NCI-H1436 treated with DMSO at 0.1 percent for 48 hours (cell line): ENCODE measurements around the gene STARD5.

ENCODE experiments used
- DNase-seq: peaks from one replicate; lab custom pipeline; 2025; lab: John Stamatoyannopoulos, UW

Gene STARD5

GRCh38 chr15:81292523-81293001 lies 31.4 kb downstream of the STARD5 start:
- DNase-seq = no peak

DNA sequence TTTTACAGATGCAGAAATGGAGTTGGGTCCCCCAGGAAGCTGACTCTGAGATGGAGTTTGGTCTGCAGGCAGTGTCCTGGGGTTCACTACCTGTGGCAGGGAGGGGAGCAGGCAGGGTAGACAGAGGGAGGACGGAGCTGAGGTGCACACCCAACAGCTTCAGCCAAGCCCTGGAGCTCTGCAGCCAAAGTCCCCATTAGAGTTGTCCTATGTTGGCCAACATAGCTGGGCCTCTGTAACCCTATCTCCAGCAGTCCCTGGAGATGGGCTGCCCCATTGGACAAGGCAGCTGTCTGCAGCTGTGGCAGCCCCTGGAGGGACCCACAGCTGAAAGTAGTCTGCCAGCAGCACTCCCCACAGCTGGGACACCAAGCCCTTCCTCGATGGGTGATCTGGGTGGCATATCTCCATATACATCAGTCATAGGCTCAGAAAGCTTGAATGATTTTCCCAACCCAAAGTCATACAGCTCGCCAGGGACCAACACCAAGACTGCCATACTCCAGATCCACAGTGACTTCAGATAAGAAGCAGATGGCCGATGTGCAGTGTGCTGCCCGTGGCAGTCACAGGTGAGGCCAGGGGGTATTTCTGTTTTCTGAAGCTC lies 31.9 kb downstream of the STARD5 start:
- no peak for DNase-seq

DNA sequence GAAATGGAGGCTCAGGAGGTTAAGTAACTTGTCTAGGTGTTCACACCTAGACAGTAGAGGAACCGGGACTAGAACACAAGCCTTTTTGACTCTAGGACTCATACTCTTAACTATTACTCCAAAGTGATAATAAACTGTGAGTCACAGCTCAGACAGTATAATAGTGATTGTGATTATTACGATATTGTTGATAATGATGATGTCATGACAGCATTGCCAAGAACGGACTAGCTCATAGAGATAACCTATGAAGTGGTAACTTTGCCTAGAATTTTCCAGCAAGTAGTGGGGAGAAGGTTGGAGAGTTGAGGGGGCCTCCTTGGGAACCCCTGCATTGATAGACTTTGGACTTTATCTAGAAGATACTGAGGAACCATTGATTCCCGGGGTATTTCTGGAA lies 34.0 kb downstream of the STARD5 start:
- DNase-seq = no peak

DNA sequence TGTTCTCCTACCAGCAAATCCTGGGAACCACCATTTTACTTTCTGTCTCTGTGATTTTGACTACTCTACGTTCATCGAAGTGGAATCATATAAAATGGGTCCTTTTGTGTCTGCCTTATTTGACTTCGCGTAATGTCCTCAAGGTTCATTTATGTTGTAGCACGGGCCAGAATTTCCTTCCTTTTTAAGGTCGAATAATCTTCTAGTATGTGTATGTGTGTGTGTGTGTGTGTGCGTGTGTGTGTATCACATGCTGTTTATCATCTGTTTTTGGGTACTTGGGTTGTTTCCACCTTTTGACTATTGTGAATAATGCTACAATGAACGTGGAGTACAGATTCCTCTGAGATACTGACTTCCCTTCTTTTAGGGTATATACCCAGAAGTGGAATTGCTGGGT lies 35.3 kb downstream of the STARD5 start:
- DNase-seq = no peak

DNA sequence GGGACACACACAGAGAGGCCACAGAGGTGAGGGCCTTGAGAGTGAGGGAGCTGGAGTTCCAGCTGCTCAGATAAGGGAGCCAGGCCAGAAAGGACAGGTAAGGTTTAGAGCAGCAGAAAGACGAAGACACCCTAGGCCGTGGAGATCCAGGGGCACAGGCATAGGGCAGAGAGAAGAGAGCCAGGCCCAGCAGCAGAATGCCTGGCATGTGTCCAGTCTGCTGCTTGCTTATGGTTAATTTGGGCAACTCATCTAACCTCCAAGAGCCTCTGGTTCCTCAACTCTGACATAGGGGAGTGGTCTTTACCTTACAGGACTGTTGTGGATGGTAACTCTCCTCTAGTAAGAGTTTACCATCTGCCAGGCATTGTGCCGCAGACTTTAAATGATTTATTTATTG lies 35.9 kb downstream of the STARD5 start:
- DNase-seq = no peak

DNA sequence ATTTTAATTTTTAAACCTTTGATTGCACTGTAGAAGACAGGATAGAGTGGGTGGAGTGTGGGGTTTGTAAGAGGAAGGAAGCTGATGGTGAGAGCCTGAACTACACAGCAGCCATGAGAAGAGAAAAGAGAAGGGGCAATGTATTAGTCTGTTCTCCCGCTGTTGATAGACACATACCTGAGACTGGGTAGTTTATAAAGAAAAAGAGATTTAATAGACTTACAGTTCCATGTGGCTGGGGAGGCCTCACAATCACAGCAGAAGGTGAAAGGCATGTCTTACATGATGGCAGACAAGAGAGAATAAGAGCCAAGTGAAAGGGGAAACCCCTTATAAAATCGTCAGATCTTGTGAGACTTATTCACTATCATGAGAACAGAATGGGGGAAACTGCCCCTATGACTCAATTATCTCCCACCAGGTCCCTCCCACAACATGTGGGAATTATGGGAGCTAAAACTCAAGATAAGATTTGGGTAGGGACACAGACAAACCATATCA lies 37.3 kb downstream of the STARD5 start:
- no peak for DNase-seq

DNA sequence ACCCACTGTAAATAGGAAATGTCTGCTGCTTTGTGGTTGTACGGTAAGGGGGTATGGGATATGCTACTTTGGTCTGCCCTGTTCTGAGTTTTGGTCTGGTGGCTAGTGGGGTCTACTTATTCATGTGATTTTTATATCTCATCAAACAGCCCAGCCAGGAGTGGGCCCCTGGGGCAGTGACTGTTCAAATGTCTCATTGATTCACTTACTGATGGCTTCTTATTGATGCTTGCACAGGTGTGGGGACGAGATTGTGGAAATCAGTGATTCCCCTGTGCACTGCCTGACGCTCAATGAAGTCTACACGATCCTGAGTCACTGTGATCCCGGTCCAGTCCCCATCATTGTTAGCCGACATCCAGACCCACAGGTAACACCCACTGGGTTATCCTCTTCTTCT lies 38.5 kb downstream of the STARD5 start:
- DNase-seq = no peak

GRCh38 chr15:81284256-81285031 lies 39.5 kb downstream of the STARD5 start:
- no peak for DNase-seq

- no peak for DNase-seq
Observed at GRCh38 chr15:81282911-81283310, 41.0 kb downstream of the STARD5 start.

- no peak for DNase-seq
Observed at GRCh38 chr15:81282606-81282895, 41.4 kb downstream of the STARD5 start.

DNA sequence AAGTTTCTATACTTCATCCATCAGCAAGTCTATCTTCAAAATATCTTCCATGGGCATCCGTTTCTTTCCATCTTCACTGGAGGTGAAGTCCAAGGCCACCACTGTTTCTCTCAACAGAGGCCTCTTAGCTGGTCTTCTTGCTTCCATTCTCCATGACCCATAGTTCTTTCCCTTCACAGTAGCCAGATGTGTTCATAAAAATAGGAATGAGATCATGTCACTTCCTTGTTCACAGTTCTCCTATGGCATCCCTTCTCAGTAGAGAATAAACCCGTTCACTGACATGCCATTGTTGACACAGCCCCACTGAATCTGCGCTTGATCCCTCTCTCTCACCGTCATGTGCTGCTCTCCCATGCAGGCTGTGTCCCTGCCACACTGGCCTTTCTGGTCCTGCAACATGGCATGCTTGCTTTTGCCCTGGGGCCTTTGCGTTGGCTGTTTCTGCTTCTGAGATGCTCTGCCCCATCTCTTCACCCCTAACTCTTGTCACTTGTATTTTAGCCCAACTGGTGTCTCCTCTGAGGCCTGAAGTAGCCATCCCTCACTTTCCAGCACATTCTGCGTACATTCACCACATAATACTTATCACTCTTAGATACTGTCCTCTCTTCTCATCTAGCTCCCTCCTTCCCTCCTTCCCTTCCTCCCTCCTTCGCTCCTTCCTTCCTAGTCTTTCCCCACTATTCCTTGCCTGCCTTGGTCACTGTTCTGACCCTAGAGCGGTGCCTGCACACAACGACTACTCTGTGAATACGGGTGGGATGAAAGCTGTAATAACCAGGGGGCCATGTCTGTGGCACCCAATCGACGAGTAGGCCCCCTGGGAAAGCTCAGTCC lies 42.0 kb downstream of the STARD5 start:
- DNase-seq = no peak

GRCh38 chr15:81281456-81281735 lies 42.5 kb downstream of the STARD5 start:
- DNase-seq = no peak

DNA sequence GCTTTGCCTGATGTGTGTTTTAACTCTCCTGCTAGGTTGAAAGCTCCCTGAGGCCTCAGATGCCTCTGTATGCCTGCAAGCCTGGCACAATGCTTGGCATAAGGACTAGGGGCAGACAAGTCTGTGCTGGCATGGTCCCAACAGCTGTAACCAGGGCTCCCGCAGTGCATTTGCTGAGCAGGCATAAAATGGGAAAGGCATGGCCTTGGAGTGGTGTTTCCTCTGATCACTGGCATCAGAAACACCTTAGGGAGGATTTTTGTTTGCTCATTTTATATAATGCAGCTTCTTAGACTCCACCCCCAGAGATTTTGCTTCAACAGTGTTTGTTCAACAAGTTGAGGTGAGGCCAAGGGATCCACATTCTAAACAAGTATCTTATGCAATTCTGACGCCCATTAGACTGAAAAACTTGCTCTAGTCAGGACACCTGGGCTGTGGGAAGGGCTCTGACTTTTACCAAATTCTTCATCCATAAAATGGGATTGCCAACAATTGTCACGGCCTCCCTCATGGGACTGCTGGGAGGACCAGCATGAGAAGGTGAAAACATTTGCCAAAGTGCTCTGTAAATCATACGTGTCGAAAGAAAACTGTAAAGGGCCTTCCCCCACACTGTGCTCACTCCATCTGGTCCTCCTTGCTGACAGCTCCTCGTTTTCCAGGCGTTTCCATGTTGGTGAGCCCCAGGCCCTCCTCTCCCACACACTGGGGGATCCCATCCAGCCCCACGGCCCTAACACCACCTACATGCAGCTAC lies 43.1 kb downstream of the STARD5 start:
- DNase-seq = no peak

GRCh38 chr15:81279621-81280485 lies 44.1 kb downstream of the STARD5 start:
- DNase-seq = no peak

DNA sequence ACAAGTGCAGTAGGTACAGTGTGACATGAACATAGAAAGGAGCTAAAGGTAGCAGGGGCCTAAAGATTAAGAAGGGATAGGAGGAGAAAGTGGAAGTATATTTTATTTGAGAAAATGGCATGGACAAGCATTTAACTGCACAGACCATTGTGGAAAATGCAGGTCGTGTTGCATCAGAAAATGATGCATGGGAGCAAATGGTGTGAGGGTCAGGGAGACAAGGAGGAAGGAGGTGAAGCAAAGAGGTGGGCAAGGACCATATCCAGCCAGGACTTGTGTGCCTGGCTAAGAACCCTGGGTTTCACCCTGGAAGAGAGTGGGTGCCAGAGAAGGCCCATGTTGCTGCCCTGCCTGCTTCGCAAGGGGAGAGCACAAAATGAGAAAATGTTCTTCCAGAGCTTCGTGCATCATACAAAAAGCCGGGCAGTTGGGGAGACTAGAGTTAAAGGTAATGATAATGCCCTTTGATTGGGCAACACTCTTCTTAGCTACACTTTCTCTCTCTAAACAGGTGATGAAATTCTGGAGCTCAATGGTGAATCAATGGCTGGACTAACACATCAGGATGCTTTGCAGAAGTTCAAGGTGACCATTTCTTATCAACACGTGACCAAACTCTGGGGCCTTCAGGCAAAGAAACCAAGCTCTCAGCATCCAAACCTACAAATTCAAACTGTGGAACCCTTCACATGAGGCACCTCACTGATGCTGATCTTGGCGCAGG lies 45.5 kb downstream of the STARD5 start:
- no peak for DNase-seq

GRCh38 chr15:81277851-81278250 lies 46.1 kb downstream of the STARD5 start:
- no peak for DNase-seq

DNA sequence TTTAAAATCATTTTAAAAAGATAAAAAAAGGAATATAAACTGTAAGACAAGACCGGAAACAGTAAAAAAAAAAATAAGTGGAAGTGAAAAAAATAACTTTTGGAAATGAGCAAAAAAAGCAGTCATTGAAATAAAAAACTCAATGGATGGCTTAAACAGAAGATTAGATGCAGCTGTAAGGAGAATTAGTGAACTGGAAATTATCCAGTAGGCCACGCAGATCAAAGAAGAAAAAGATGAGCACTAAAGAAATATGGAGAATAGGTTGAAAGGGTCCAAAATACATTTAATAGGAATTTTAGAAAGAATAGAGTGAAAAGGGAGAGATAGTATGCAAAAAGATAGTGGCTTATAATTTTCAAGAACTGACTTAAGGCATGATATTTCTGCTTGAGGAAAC lies 47.0 kb downstream of the STARD5 start:
- DNase-seq = no peak

DNA sequence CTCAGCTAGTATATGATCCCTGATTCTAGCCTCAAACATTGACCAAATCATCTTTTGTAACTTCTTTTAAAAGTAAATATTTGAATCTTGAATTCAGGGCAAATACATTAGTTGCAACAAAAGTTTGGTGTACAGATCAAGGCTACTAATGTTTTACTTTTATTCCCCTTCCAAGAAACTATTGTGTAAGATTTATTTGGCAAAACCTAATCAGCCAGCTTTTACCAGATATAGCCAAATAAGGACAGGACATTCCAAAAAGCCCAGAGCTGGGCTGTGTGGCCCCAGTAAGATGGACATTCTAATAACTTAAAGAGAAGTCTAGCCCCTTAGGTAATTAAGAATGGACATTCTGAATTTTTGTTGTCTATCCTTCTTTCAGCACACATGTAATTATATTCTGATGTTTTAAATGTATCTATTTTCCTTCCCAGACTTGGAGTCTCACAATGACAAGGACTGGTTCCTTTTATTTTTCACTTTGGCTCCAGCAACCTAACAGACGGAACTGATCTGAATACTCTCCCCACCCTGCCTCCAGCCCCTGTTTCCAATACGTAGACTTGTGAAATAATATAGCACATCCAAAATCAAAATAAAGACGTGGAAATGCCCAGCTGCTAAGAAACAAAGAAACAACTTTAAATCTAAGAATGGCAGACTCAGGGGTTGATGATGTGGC lies 48.1 kb downstream of the STARD5 start:
- no peak for DNase-seq

DNA sequence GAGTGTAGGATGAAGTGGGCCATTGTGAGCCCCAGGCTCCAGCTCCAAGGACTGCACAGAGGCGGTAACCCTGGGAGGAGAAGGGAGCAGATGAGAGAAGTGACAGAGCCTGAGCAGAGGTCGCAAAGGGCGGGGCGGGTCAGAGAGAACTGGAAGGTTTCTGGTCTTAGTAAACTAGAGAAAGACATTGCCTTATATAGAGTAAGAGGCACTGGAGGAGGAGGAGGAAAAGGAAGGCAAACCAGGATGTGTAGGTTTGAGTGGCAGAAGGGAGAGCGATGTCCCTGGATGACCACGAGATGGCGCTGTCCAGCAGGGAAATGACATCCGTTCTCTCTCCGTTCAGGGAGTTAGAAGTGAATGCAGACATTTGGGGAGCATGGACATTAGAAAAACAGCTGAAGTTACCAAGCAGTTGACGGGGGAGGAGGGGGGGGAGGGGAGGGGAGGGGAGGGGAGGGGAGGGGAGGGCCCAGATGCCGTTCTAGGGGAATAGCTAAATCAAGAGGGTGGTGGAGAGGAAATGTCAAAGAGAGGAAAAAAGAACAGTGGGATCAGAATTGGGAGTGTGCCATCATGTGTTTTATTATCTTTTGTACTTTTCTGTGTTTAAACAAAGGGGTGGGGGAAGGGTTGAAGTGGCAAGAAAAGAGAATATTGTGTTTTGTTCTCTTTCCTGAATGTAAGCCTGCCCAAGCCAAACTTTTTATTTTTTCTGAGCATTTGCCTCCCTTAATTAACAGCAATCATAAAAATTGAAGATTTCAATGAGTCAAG lies 48.8 kb downstream of the STARD5 start:
- no peak for DNase-seq
